ENCODE data around the gene KCNJ9.

DNA sequence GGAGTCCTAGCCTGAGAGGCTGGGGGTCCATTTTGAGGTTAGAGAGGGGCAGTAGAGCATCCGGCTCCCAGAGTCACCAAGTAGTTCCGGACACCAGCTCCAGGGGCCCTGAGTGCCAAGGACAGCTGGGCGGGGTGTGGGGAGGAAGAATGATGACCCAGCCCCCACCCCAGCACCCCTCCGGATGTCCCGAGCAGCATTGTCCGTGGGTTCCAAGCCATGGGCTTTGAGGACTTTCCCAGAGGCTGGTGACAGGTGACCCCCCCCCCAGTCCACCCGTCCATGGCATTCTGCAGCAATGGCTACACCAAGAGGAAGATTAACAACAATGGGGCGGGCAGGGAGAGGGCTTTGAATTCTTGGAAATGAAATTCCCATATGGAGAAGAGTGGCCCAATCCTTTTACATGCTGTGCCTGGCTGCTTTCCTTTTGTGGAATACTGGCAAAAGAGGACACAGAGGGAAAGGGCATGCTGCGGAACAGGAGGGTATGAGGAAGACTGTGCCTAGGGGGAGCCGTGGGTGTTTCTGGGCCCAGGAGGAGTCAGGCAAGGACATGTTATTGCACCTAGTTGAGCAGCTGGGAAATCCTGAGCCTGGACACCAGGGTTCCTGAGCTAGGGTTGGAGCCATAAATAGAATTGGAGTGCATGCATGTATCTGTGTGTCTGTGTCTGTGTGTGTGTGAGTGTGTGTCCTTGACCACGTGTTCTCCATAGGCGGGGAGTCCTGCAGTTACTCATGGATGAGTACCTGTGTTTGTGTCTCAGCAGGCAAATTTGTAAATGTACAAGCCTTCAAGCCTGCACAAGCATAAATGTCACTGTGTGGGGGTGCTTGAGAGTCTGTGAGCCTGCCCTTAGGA lies 35.2 kb downstream of the KCNJ9 start:
- TF ChIP-seq, protein P1, sequence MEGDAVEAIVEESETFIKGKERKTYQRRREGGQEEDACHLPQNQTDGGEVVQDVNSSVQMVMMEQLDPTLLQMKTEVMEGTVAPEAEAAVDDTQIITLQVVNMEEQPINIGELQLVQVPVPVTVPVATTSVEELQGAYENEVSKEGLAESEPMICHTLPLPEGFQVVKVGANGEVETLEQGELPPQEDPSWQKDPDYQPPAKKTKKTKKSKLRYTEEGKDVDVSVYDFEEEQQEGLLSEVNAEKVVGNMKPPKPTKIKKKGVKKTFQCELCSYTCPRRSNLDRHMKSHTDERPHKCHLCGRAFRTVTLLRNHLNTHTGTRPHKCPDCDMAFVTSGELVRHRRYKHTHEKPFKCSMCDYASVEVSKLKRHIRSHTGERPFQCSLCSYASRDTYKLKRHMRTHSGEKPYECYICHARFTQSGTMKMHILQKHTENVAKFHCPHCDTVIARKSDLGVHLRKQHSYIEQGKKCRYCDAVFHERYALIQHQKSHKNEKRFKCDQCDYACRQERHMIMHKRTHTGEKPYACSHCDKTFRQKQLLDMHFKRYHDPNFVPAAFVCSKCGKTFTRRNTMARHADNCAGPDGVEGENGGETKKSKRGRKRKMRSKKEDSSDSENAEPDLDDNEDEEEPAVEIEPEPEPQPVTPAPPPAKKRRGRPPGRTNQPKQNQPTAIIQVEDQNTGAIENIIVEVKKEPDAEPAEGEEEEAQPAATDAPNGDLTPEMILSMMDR (IDR thresholded peaks at IDR 0.05) = no peak
- TF ChIP-seq EZH2 (IDR thresholded peaks at IDR 0.05; ENCODE audit: borderline replicate concordance, insufficient read depth, low read depth, low read length, poor library complexity, severe bottlenecking) = no peak
